GM19467 (cell line): ENCODE data around the gene TSHZ3.

Experiments
- ATAC-seq: cut with Tn5 transposase; IDR thresholded peaks from one replicate; pipeline ENCODE4 v1.9.1; 2021; ENCODE audit warnings: mild to moderate bottlenecking, moderate library complexity; ENCODE audit not compliant: unreplicated experiment

The TSHZ3 gene

DNA sequence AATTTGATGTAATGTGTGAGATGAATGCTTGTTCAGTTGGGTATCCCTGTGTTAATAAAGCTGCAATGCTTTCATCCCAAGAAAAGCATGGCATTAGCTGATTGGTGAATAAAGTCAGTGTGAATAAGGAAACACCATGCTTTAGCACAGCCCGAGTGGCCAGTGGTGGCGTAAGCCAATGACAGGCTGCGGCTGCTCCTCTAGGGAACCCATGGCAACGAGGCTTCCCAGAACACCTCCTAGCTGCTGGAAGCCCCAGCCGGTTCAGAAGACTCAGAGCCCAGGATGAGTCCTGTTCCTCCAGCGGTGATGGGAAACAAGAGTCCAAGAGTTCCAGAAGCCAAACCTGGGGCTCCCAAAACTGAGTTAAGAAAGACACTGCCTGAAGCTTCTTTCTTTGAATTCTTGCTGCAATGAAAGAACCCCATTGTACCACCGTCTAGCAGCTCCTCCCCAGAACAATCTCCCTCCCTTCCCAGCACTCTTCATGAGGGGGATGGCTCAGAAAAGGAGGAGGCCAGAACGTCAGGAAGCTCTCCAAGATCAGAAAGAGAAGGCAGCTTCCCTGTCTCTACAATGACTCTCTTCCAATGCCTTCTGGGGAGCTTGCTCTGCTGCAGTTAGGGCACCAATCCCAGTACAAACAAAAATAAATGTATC is 58.2 kb downstream of the TSHZ3 start:
- no peak for ATAC-seq

GRCh38 chr19:31289976-31290375 is 59.3 kb downstream of the TSHZ3 start:
- no peak for ATAC-seq

- no peak for ATAC-seq
Observed at GRCh38 chr19:31289381-31289880, 59.8 kb downstream of the TSHZ3 start.

DNA sequence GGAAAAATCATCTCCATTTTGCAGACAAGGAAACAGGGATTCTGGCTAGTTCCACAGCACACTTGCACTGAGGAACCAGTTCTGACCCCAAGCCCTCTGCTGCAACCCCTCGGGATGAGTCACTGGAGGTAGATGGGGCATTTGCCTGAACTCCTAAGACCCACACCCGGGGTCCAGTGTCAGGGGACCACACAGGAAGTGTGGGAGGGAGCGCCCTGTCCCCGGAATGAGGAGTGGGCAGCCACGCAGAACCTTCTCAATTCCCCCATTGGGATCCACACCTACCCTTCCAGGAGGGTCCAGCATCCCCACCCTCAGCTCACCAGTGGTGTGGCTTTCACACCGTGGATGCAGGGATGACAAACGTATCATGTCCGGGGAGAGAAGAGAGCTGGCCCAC is 62.7 kb downstream of the TSHZ3 start:
- no peak for ATAC-seq

GRCh38 chr19:31285744-31286143 is 63.5 kb downstream of the TSHZ3 start:
- no peak for ATAC-seq

DNA sequence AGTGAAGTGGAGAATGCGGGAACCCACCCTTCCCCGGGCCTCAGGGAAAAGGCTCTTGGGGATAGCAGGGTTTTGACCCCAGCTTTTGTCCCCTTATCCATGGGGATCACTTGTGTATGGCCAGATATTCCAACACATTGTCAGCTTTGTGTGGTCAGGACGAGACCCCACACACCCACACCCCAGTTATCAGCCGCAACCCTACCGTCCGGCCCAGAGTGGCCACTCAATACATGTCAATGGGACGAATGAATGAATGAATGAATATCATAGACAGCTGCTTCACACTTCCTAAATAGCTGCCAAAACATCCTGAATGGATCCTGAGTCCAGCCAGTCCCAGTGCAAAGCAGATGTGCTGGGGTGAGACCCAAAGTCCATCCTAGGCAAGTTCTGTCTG is 64.6 kb downstream of the TSHZ3 start:
- no peak for ATAC-seq

DNA sequence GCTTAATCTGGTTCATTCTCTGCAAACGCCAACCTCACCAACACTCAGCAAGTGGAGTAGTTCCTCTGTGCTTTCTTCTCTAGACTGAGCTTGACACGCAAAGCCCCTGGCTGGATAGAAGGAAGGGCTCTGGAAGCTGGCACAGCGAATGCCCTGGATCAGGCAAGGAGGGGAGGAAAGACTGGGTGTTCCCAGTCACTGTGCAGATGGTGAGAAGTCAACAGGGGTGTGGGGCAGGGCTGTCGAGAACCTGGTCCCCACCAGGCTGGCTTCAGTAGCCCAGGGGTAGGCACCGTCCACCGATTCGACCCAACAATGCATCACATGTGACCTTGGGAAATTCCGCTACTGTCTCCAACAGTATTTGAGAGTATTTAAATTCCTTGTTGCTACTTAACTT is 65.5 kb downstream of the TSHZ3 start:
- ATAC-seq, result no peak

GRCh38 chr19:31282346-31282745 is 66.9 kb downstream of the TSHZ3 start:
- no peak for ATAC-seq

DNA sequence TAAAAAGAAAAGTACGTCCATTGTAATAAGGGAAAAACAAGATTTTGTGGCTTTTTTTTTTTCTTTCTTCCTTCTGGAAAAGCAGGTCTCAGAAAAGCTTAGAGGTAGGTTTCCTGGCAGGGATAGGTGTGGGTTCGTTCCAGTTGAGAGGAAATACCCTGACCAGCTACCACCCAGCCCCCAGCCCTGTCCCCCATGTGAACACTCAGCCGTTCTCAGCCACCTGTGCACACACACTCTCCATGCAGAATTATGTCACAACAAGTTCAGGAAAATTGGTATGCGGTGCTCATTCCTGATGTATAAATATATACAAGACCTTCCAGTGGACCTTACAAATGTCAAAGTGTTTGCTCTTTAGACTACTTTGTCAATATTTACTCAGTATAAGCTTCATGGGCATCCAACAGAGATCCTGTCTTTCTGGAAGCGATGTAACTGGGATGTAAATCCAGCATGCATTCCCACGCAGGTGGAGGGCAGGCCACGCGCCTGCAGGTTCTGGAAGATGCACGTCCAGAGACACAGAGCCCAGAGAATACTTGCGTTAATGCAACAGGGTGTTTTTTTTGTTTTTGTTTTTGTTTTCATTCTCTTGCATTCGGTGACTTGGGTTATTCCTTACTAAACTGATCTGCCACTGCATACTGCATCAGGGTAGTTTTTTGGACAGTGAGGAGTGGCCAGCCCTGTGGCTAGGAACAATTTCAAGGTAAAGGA is 68.8 kb downstream of the TSHZ3 start:
- no peak for ATAC-seq

- ATAC-seq, result no peak
Observed at GRCh38 chr19:31279436-31279765, 69.8 kb downstream of the TSHZ3 start.

GRCh38 chr19:31278555-31279435 is 70.4 kb downstream of the TSHZ3 start:
- ATAC-seq, result no peak

- ATAC-seq, result no peak
Observed at GRCh38 chr19:31277516-31277915, 71.7 kb downstream of the TSHZ3 start.

DNA sequence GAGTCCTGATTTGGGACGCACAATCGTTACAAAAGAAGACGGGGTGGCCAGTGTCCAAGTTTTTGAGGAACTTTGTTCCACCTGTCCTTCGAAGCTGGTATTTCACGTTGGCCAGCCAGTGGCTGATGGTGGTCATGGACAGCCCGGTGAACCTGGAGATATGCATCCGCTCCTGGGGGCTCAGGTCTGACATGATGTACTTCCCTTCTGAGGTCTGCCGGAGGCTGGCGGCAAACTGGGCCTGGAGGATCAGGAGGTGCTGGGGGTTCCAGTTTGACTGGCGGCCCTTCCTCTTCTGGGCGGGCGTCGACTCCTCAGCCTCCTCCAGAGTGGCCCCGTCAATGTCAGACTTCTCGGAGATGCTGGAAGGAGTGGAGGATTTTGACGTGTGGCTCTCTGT is 72.4 kb downstream of the TSHZ3 start:
- ATAC-seq, result no peak

DNA sequence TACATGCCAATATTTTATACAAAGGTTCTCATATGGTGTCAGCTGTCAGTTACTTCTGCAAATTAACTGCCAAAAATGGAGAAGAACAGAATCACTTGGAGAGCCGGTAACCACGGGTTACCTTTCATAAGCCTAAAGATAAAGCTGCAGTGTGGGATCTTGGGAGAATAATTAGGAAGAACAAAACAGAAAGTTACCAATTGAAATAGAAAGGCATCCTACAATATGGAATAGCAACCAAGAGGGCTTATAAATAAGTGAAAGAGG is 74.2 kb downstream of the TSHZ3 start:
- no peak for ATAC-seq

DNA sequence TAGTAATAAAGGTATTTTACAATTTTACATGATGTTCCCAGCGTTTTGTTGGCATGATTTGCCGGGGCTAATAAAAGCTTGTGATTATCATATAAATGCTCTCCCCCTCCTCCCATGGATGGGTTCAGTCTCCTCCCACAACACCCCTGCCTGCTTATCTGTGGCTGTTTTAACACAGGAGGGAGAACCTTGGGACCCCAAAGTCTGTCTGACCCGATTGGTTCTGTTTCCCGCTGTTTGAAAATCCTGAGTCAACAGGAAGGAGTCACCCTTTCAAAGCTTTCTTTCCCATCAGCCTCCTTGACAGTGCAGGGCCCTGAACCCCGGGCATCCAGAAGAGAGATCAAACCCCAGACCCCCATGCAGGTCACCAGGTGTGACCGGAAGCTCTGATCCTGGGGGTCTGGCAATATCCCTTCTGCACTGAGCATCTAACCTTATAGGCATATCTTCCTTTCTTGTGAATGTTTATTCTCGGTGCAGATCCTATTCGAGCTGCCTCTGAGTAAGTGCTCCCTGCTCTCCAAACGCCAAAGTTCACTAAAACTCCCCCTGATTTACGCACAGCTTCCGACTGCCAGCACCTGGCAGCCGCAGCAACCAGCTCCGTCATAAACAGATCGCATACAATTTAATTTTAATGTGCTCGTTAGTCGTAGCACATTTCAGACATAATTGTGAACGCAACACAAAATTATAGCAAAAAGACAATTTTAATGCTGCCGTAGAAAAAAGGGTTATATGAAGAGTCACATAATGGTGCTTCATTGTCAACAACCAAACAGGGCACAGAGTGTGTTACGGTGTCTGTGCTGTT is 74.8 kb downstream of the TSHZ3 start:
- ATAC-seq, result no peak

- ATAC-seq, result no peak
Observed at GRCh38 chr19:31272583-31273106, 76.6 kb downstream of the TSHZ3 start.

- no peak for ATAC-seq
Observed at GRCh38 chr19:31271306-31271911, 77.8 kb downstream of the TSHZ3 start.

DNA sequence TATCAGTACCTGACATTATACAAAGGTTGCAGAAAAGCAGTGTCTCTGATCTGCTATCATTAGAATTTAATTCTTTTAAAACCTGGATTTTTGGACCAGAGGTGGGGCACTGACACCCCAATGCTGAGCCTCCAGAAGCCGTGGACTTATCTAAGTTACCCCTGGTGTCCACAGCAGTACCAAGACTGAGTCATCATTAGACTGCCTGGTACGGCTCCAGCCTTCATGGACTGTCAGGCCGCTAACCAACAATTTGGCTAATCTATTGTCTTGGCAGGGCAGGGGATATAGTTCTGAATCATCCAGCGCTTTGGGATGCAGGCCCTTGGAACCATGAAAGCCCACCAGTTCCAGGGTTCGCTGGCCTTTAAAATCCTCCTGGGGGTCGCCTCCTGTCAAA is 78.3 kb downstream of the TSHZ3 start:
- ATAC-seq, result no peak

GRCh38 chr19:31269425-31270127 is 79.7 kb downstream of the TSHZ3 start:
- no peak for ATAC-seq
